ENCODE measurements around the gene SLC2A9. TPM values are rescaled to one million over a fixed set of nuclear protein-coding genes. Genes with fewer than 3 reads are reported as not detected.

SLC2A9 gene
- total RNA-seq, 1 experiment from 2014 or later = 33.3 TPM

DNA sequence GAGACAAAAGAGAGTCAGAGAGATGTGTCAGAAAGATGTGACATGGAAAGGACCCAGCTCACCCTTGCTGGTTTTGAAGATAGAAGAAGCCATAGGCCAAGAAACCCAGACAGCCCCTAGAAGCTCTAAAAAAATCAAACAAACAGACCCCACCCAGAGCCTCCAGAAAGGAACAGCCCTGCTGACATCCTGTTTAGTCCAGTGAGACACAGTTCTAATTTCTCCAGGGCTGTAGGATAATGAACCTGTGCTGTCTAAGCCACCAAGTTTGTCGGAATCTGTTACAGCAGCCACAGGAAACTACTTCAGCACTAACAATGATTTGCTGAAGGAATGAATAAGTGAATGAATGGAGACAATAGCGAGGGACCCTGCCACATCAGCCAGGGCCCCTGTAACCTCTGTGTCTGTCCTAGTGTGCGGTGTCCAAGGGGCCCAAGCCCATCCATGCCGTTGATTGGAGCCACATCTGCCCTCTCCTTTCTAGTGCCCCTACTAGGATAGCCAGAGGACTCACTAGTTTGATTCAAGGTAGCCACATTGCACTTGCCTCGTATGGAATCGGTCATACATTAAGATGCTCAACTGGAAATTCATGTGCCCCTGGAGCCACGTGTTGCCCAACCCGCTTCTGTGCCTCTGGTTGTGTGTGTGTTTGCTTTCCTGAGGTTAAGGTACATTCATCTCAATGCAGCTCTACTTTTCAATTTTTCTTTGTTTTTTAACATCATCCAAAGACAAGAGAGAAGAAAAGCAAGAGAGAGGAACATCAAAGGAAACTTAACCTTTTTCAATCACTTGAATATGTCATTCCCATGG is 32.5 kb upstream of the SLC2A9 start:
- no peak for DNase-seq (ENCODE audit: unreplicated experiment)
- Mint-ChIP-seq H3K4me1 (ENCODE audit: insufficient read depth, unreplicated experiment) (peaks cover 6% of the 10 kb centered on the region), H3K36me3 (ENCODE audit: insufficient read depth, unreplicated experiment) (no peaks in the 10 kb centered on the region), H3K9me3 (ENCODE audit: unreplicated experiment) (no peaks in the 10 kb centered on the region), H3K27ac (ENCODE audit: low read depth, unreplicated experiment) (no peak overlapping the region), H3K27me3 (ENCODE audit: insufficient read depth, unreplicated experiment) (peaks cover 36% of the 10 kb centered on the region), H3K4me3 (ENCODE audit: unreplicated experiment) (no peak overlapping the region)
- intact Hi-C loops (cut with micrococcal nuclease) = no loop called here
- no TSS peak for BruUV-seq (replicated peaks)
- POLR2A ChIA-PET = no interaction called here
- CTCF ChIA-PET = interaction anchor here (0.6 to 2.7 kb wide), 4 partner anchors 9 to 1586 kb away, joined by 3 to 12 read pairs (median 4); no protein-coding TSS in a partner anchor
- TF ChIP-seq, protein P1, sequence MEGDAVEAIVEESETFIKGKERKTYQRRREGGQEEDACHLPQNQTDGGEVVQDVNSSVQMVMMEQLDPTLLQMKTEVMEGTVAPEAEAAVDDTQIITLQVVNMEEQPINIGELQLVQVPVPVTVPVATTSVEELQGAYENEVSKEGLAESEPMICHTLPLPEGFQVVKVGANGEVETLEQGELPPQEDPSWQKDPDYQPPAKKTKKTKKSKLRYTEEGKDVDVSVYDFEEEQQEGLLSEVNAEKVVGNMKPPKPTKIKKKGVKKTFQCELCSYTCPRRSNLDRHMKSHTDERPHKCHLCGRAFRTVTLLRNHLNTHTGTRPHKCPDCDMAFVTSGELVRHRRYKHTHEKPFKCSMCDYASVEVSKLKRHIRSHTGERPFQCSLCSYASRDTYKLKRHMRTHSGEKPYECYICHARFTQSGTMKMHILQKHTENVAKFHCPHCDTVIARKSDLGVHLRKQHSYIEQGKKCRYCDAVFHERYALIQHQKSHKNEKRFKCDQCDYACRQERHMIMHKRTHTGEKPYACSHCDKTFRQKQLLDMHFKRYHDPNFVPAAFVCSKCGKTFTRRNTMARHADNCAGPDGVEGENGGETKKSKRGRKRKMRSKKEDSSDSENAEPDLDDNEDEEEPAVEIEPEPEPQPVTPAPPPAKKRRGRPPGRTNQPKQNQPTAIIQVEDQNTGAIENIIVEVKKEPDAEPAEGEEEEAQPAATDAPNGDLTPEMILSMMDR (IDR thresholded peaks at IDR 0.05; ENCODE audit: unreplicated experiment) = no peak

DNA sequence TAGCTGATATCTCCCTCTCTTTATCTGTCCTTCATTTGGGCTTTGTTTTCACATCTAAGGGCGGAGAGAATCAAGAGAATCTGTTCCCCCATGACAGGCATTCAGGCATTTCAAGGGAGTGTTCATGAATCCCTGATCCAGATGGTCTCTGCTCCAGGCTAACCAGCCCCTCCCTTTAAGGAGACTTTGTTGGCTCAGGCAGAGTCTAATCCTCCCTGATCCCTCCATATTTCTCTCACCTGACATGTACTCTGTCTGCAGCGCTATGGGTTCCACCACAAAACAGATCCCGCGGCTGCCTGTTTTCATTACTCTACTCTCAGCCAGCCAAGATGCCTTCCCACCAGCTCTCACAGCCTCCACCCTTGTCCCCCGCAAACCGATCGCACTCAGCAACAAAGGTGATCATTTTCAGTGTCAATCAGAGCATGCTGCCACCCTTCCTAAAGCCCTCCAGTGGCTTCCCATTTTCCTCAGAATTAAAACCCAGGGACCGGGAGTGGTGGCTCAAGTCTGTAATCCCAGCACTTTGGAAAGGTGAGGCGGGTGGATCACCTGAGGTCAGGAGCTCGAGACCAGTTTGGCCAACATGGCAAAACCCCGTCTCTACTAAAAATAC is 30.3 kb upstream of the SLC2A9 start:
- no peak overlapping the region for H3K27ac Mint-ChIP-seq (ENCODE audit: low read depth, unreplicated experiment)
- TF ChIP-seq, protein P1 (IDR thresholded peaks at IDR 0.05; ENCODE audit: unreplicated experiment) = no peak
- CTCF ChIA-PET = interaction anchor here (0.9 kb wide), 1 partner anchor 12 kb away, joined by 5 read pairs; no protein-coding TSS in a partner anchor
- intact Hi-C loops (cut with micrococcal nuclease) = no loop called here
- no TSS peak for BruUV-seq (replicated peaks)
- peaks cover 6% of the 10 kb centered on the region for H3K4me1 Mint-ChIP-seq (ENCODE audit: insufficient read depth, unreplicated experiment)
- H3K36me3 Mint-ChIP-seq (ENCODE audit: insufficient read depth, unreplicated experiment) = no peaks in the 10 kb centered on the region
- POLR2A ChIA-PET = no interaction called here
- H3K4me3 Mint-ChIP-seq (ENCODE audit: unreplicated experiment) = no peak overlapping the region
- H3K27me3 Mint-ChIP-seq (ENCODE audit: insufficient read depth, unreplicated experiment) = peaks cover 36% of the 10 kb centered on the region
- H3K9me3 Mint-ChIP-seq (ENCODE audit: unreplicated experiment) = no peaks in the 10 kb centered on the region
- DNase-seq (ENCODE audit: unreplicated experiment) = no peak

DNA sequence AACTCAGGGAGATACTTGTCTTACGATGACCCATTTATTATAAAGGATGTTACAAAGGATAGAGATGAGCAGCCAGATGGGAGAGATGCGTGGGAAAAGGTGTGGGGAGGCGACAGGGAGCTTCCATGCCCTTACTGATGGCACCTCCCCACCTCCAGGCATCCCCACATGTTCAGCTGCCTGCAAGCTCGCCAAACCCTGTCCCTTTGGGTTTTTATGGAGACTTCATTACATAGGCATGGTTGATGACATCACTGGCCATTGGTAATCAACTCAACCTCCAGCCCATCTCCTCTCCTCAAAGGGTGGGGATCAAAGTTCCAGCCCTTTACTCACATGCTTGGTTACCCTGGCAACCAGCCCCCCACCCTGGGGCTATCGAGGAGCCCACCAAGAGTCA is 29.4 kb upstream of the SLC2A9 start:
- Mint-ChIP-seq H3K9me3 (ENCODE audit: unreplicated experiment) (no peaks in the 10 kb centered on the region), H3K27me3 (ENCODE audit: insufficient read depth, unreplicated experiment) (peaks cover 36% of the 10 kb centered on the region), H3K4me1 (ENCODE audit: insufficient read depth, unreplicated experiment) (peaks cover 6% of the 10 kb centered on the region), H3K27ac (ENCODE audit: low read depth, unreplicated experiment) (no peak overlapping the region), H3K4me3 (ENCODE audit: unreplicated experiment) (no peak overlapping the region), H3K36me3 (ENCODE audit: insufficient read depth, unreplicated experiment) (no peaks in the 10 kb centered on the region)
- ChIA-PET POLR2A (no interaction called here), CTCF (no interaction called here)
- DNase-seq (ENCODE audit: unreplicated experiment) = no peak
- TF ChIP-seq, protein P1 (IDR thresholded peaks at IDR 0.05; ENCODE audit: unreplicated experiment) = no peak
- intact Hi-C loops (cut with micrococcal nuclease) = no loop called here
- BruUV-seq (replicated peaks) = no TSS peak

DNA sequence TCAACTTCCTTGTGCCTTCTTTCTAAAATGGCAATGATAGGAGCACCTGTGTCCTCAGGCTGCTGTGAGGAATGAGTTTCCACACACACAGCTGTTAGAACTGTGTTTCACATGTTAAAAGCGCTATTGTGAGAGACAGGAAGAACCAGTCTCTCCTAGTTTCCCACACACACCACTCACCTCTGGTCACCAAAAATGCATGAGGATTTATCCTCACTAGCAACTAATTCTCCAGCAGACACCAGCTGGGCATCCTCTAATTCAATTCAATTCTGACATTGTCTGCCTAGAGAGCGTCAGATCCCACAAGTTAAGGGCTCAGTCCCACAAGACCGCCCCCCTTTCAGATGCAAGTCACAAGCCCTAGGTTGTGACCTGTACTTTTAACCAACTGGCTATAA is 29.0 kb upstream of the SLC2A9 start:
- no peak for DNase-seq (ENCODE audit: unreplicated experiment)
- Mint-ChIP-seq H3K27me3 (ENCODE audit: insufficient read depth, unreplicated experiment) (peaks cover 36% of the 10 kb centered on the region), H3K4me1 (ENCODE audit: insufficient read depth, unreplicated experiment) (peaks cover 6% of the 10 kb centered on the region), H3K36me3 (ENCODE audit: insufficient read depth, unreplicated experiment) (no peaks in the 10 kb centered on the region), H3K9me3 (ENCODE audit: unreplicated experiment) (no peaks in the 10 kb centered on the region), H3K27ac (ENCODE audit: low read depth, unreplicated experiment) (no peak overlapping the region), H3K4me3 (ENCODE audit: unreplicated experiment) (no peak overlapping the region)
- TF ChIP-seq, protein P1 (IDR thresholded peaks at IDR 0.05; ENCODE audit: unreplicated experiment) = no peak
- POLR2A ChIA-PET = no interaction called here
- BruUV-seq (replicated peaks) = no TSS peak
- intact Hi-C loops (cut with micrococcal nuclease) = no loop called here
- CTCF ChIA-PET = no interaction called here

All from MCF 10A (cell line).